Spleen (tissue), 11 donors: ENCODE data around the gene LRSAM1. TPM values are rescaled to one million over a fixed set of nuclear protein-coding genes. Genes with fewer than 3 reads are reported as not detected.

Experiments used
- DNase-seq: peaks from one replicate; pipeline ENCODE4 v3.0.0-alpha.2; 2020
- H3K27ac ChIP-seq, 8 donors: fragments of 200-600 bp; sonication (generic) in 7 of 8; 1 replicate in 4 of 8; 2 replicates in 4 of 8; pipeline versions ENCODE4 v1.5.0 to v1.8.0; 2016 to 2021; ENCODE audit warnings: inconsistent platforms in 4 of 8, mild to moderate bottlenecking in 4 of 8, moderate library complexity in 1 of 8
- H3K27me3 ChIP-seq, 7 donors: fragments of 200-600 bp; sonication (generic) in 6 of 7; replicated peaks in 1 of 7; 1 replicate in 4 of 7; 2 replicates in 3 of 7; pipeline versions ENCODE4 v1.5.0 to v1.8.0; 2016 to 2021; ENCODE audit warnings: inconsistent platforms in 3 of 7, mild to moderate bottlenecking in 1 of 7
- H3K36me3 ChIP-seq, 6 donors: fragments of 200-600 bp; sonication (generic) in 5 of 6; 1 replicate in 4 of 6; 2 replicates in 2 of 6; pipeline versions ENCODE4 v1.5.0 to v1.8.0; 2016 to 2021; ENCODE audit warnings: inconsistent platforms in 2 of 6
- H3K4me1 ChIP-seq, 6 donors: fragments of 200-600 bp; sonication (generic) in 5 of 6; 1 replicate in 3 of 6; 2 replicates in 3 of 6; pipeline versions ENCODE4 v1.5.0 to v1.8.0; 2016 to 2021; ENCODE audit warnings: inconsistent platforms in 3 of 6
- H3K4me3 ChIP-seq, 8 donors: fragments of 200-600 bp; sonication (generic) in 7 of 8; 1 replicate in 4 of 8; 2 replicates in 4 of 8; pipeline versions ENCODE4 v1.5.0 to v1.8.0; 2016 to 2021; ENCODE audit warnings: inconsistent platforms in 4 of 8, mild to moderate bottlenecking in 4 of 8, moderate library complexity in 2 of 8
- H3K9me3 ChIP-seq, 8 donors: fragments of 200-600 bp; sonication (generic) in 7 of 8; 1 replicate in 4 of 8; 2 replicates in 4 of 8; pipeline versions ENCODE4 v1.5.0 to v1.8.0; 2016 to 2021; ENCODE audit warnings: inconsistent platforms in 4 of 8
- CTCF ChIP-seq, 11 experiments: fragments of 200-600 bp in 7 of 11; fragments of 450-650 bp in 4 of 11; sonication (generic) in 4 of 11; IDR thresholded peaks in 8 of 11; conservative IDR thresholded peaks in 3 of 11; 1 replicate in 7 of 11; 2 replicates in 4 of 11; pipeline versions ENCODE4 v1.4.0 to v1.8.0; 2016 to 2021; ENCODE audit warnings: antibody characterized with exemption in 11 of 11, inconsistent platforms in 4 of 11, mild to moderate bottlenecking in 1 of 11
- POLR2A ChIP-seq, 3 donors: fragments of 450-650 bp; IDR thresholded peaks; one replicate each; pipeline ENCODE4 v1.5.1; 2017; ENCODE audit warnings: antibody characterized with exemption in 3 of 3, mild to moderate bottlenecking in 1 of 3
- POLR2AphosphoS5 ChIP-seq, 3 donors: sonication (generic); formaldehyde crosslinking; IDR thresholded peaks; one replicate each; pipeline ENCODE4 v1.5.1; 2017; ENCODE audit warnings: antibody characterized with exemption in 3 of 3
- WGBS, 5 donors: extraction: QIAGEN DNeasy Blood & Tissue Kit in 3 of 5; methylation state at CpG; one replicate each; pipeline versions ENCODE4 v1.1.5 to v1.1.7; 2013 to 2018; 5-methylcytosine and 5-hydroxymethylcytosine counted together
- intact Hi-C: fragments of 100-400 bp; cut with DNase I; formaldehyde crosslinking; loops from one replicate; pipeline ENCODE4 v1.15.0; 2023; ENCODE audit warnings: low total_unique reads
- polyA plus RNA-seq, 3 donors: library from polyadenylated mRNA; stranded (reverse); fragments of 200-250 nt; gene quantifications; one replicate each; pipeline ENCODE4 v1.2.1, GENCODE V29; 2013
- total RNA-seq, 7 donors: library from RNA; depleted of rRNA in 3 of 7; stranded (reverse); fragments of >200 nt in 3 of 7; fragmentation: NEBNext Ultra II Directional in 4 of 7; extraction: Animal tissue kit (Norgen Biotek cat#: 25700) in 4 of 7; gene quantifications; one replicate each; pipeline versions ENCODE4 v1.1.0 to v1.2.1, GENCODE V29; 2016 to 2021
- donor health status: healthy with polysubstance abuse.
- donor health status: DM: no; HTN: no; CAD: no; lungs with moderate emphysema.
- donor health status: DM: no; HTN: no; CAD: no.
- donor health status: Bipolar disorder and iron deficiency.
- donor health status: healthy.
- donor health status: DM: no; HTN: no; CAD: no.
- donor health status: DM: yes; HTN: yes; CAD: no.

The LRSAM1 gene
- total and polyA plus RNA-seq, 10 donors = 13.5 to 32.1 (median 25.1) TPM

- no peak for DNase-seq
- Histone ChIP-seq H3K36me3 (peaks cover 0 to 5% (median 0%) of the 10 kb centered on the region in 6 donors), H3K27me3 (no peaks in the 10 kb centered on the region), H3K27ac (peak overlapping the region in 4 of 8 donors; percentile 86 to 92 (median 90)), H3K4me3 (peak overlapping the region in 7 of 8 donors; percentile 77 to 96 (median 93)), H3K9me3 (no peaks in the 10 kb centered on the region), H3K4me1 (peaks cover 21 to 67% (median 47%) of the 10 kb centered on the region in 6 donors)
- no peak for TF ChIP-seq CTCF (IDR thresholded peaks at IDR 0.05 in 8 of 11, conservative IDR thresholded peaks at IDR 0.05 in 3 of 11)
- TF ChIP-seq POLR2AphosphoS5 (IDR thresholded peaks at IDR 0.05) = no peak
- TF ChIP-seq POLR2A (IDR thresholded peaks at IDR 0.05) = no peak
- intact Hi-C loops = no loop called here
- 63 to 87% (median 65%) methylated on average over 6 of the region's 6 CpGs for WGBS, 5 donors
Observed at GRCh38 chr9:127422787-127423186, 28.5 kb upstream of the LRSAM1 start.

GRCh38 chr9:127423476-127423933, 27.8 kb upstream of the LRSAM1 start:
- 0 to 4% (median 2%) methylated on average over 9 of the region's 9 CpGs for WGBS, 5 donors
- no peak for TF ChIP-seq POLR2A (IDR thresholded peaks at IDR 0.05)
- TF ChIP-seq CTCF (IDR thresholded peaks at IDR 0.05 in 8 of 11, conservative IDR thresholded peaks at IDR 0.05 in 3 of 11) = no peak
- TF ChIP-seq POLR2AphosphoS5 (IDR thresholded peaks at IDR 0.05) = no peak
- Histone ChIP-seq H3K27ac (peak overlapping the region; percentile 83 to 92 (median 88)), H3K4me1 (peaks cover 21 to 68% (median 47%) of the 10 kb centered on the region in 6 donors), H3K4me3 (peak overlapping the region; percentile 77 to 96 (median 92)), H3K27me3 (no peaks in the 10 kb centered on the region), H3K36me3 (peaks cover 0 to 9% (median 4%) of the 10 kb centered on the region in 6 donors), H3K9me3 (no peaks in the 10 kb centered on the region)
- intact Hi-C loops = no loop called here
- DNase-seq = no peak

GRCh38 chr9:127423934-127424675, 27.2 kb upstream of the LRSAM1 start, which contains the start of gene ZNF79:
TSS of gene ZNF79 (plus strand) at chr9:127424382. CDS start at chr9:127424788, 406 bp downstream.
- intact Hi-C loops = no loop called here
- TF ChIP-seq POLR2A (IDR thresholded peaks at IDR 0.05) = peak in 1 of 3 donors; percentile 17
- TF ChIP-seq CTCF (IDR thresholded peaks at IDR 0.05 in 8 of 11, conservative IDR thresholded peaks at IDR 0.05 in 3 of 11) = peak in 5 of 11 experiments; percentile 5 to 53 (median 35)
- peak; percentile 92 to 96 (median 94) for TF ChIP-seq POLR2AphosphoS5 (IDR thresholded peaks at IDR 0.05)
- no peaks in the 10 kb centered on the region for H3K27me3 ChIP-seq
- H3K27ac ChIP-seq = peak within 1 kb of the TSS; percentile 83 to 92 (median 88)
- H3K4me1 ChIP-seq = peaks cover 21 to 71% (median 47%) of the 10 kb centered on the region in 6 donors
- WGBS, 5 donors = 0 to 1% (median 0%) methylated on average over 48 to 54 of the region's 54 CpGs
- no peaks in the 10 kb centered on the region for H3K9me3 ChIP-seq
- peak within 1 kb of the TSS; percentile 77 to 96 (median 92) for H3K4me3 ChIP-seq
- peaks cover 0 to 15% (median 10%) of the 10 kb centered on the region in 6 donors for H3K36me3 ChIP-seq
- peak; percentile 97 for DNase-seq

- WGBS, 5 donors = 0 to 1% (median 0%) methylated on average over 13 of the region's 13 CpGs
- Histone ChIP-seq H3K4me3 (peak overlapping the region; percentile 77 to 96 (median 92)), H3K27me3 (no peaks in the 10 kb centered on the region), H3K4me1 (peaks cover 21 to 68% (median 47%) of the 10 kb centered on the region in 6 donors), H3K27ac (peak overlapping the region; percentile 83 to 92 (median 88)), H3K36me3 (peaks cover 0 to 20% (median 15%) of the 10 kb centered on the region in 6 donors), H3K9me3 (no peaks in the 10 kb centered on the region)
- intact Hi-C loops = no loop called here
- no peak for DNase-seq
- TF ChIP-seq POLR2AphosphoS5 (IDR thresholded peaks at IDR 0.05) (no peak), POLR2A (IDR thresholded peaks at IDR 0.05) (no peak)
Observed at GRCh38 chr9:127424676-127424999, 26.7 kb upstream of the LRSAM1 start.
